GM21515 (cell line): ENCODE data around the gene IL6R.
"Not testable (repeated sequence)": the region's sequence is repeated elsewhere in the genome, so short reads cannot be mapped to it uniquely, and the experiment has no call there.

ENCODE experiments used
- ATAC-seq: cut with Tn5 transposase; IDR thresholded peaks from one replicate; pipeline ENCODE4 v1.9.1; 2021; ENCODE audit not compliant: unreplicated experiment

IL6R gene

GRCh38 chr1:154479764-154480421 lies 74.8 kb downstream of the IL6R start:
- no peak for ATAC-seq

DNA sequence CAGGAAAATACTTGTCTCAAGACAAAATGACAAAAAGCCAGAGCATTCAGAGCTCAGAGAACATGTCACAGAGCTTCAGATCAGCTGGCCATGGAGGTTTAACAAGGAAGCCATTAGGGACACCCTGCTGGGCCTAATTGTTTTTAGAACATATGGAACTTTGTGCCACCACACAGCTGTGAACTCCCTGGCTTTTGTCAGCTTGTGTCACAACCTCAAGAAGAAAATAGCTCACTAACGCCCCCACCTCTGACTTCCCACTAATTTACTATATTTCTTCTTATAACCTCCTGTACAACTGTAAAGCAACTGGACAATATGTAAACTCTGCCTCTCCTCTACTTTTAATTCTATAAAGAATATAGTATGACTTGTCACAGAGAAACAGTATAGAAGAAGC lies 75.9 kb downstream of the IL6R start:
- no peak for ATAC-seq

DNA sequence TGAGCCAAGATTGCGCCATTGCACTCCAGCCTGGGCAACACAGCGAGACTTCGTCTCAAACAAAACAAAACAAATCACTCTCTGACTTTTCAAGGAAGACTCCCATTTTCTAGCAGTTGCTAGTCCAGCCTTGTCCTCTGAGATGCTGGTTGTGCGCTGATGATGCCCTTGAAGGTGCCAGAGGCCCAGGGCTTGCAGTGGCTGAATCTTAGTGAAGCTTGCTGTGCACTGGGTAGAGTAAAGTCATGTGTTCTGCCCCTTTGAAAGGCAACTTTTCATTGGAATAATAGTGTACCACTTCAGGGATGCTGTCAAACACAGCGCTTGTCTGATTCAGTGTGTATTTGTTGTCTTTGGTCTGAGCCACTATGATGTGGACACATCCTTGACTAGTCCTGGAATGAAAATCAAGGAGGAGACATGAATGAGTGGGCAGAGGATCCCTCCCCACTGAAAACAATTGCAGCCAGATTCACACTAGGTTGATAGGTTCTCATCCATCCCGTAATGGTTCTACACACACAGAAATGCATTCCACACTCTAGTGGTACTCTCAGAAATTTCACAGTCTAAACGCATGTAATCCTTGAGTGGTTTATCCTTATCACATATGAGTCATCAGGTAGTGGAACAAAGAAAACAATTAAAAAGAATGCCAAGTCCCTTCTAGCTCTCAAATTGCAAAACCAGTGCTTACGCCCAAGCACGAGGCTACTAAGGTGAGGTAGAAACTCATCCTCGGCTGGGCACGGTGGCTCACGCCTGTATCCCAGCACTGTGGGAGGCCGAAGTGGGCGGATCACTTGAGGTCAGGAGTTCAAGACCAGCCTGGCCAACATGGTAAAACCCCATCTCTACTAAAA lies 79.0 kb downstream of the IL6R start:
- no peak for ATAC-seq

GRCh38 chr1:154485106-154485505 lies 80.0 kb downstream of the IL6R start:
- no peak for ATAC-seq

DNA sequence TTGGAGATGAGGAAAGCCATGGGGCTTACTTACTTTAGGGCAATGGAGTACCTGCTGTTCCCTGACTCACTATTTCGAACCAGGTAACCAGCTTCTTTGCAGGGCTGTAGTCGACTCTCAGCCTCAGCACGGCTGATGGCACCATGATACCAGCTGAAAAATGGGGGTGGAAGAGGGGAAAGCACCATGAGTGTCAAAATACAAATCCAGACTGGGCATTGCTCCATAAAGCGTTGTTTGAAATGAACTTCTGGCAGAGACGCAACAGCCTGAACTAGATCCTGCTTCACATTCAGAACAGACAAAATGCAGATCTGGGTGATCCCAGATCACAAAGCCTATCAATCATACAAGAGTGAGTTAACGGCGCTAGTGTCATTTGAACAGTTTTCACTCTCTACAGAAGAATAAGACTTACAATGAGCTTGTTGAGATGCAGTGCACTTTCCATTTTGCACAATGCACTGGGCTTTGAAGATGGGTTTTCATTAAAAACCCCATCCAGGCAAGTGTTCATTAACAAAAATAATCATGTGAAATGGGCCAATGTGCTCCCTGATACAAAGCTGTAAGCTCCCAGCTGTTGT lies 80.9 kb downstream of the IL6R start:
- ATAC-seq = no peak

GRCh38 chr1:154486756-154487155 lies 81.6 kb downstream of the IL6R start:
- not testable (repeated sequence) for ATAC-seq

DNA sequence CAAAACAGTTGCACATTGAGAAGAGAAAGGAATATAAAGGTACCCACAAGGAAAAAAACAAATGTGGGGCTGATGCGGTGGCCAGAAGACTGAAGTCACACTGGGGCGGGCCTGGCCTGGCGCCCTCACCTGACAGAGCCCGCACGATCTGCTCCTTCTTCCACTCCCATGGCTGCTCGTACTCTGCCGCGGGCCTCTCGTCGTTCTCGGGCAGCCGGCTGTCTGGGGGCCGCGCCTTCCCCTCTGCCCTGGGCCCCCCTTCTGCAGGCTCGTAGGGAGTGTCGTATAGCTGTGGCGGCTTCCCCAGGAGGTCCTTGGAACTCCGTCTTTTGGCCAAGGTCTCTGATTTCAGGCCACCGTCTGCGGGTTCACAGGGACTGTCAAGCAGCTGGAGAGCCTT lies 83.8 kb downstream of the IL6R start:
- ATAC-seq = no peak

DNA sequence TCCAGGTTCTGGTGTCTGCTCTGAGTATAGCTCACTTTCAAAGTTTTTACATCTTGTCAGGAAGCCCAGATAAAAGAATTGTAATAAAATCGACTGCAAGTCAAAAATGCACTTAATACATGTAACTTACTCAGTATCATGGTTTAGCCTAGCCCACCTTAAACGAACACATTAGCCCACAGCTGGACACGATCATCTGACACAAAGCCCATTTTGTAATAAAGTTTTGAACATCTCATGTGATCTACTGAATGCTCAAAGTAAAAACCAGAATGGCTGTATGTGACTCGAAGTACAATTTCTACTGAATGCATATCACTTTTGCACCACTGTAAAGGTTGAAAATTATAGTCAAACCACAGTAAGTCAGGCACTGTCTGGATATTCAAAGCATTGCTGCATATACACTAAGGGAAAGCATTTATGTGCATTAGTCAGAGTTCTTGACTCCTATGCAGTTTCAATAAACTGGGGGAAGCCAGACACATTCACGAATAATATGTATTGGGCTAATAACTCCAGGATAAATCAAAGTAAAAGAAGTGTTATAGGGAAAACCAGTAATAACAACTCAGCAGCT lies 84.6 kb downstream of the IL6R start:
- no peak for ATAC-seq

GRCh38 chr1:154490317-154490716 lies 85.2 kb downstream of the IL6R start:
- no peak for ATAC-seq

GRCh38 chr1:154492115-154492514 lies 87.0 kb downstream of the IL6R start:
- no peak for ATAC-seq

- no peak for ATAC-seq
Observed at GRCh38 chr1:154493276-154493675, 88.1 kb downstream of the IL6R start.

DNA sequence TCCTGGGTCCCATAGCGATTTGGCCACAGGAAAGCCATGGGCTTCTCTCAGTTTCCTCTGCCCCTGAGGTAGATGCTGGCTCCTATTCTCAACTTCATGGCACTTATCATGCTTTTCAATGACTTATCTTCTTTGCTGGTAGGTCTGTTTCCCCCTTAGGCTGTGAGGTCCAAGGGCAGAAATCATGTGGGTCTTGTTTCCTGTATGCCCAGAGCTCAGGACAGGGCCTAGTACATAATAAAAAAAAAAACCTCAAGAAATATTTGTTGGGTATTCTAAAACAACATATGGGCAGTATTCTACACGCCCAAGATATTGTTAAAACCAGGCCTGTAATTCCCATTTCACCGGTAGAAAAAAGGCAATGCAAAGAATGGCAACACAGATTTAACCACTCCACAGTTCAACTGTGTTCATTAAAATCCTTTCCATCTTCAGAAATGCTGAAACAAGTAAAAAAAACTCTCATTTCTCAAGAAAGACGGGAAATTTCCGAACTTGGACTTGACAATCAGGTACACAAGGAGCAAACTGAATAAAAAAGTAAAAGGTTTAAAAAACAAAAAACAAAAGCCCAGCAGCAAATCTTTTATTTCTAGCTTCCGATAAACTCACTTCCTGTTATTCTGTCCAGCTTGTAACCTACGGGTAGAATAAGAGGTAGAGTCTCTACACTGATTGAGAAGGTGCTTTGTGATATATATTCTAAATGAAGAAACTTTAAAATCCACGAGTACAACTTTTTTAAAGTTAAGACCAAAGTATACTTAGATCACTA lies 90.5 kb downstream of the IL6R start:
- ATAC-seq = no peak

GRCh38 chr1:154496383-154496782 lies 91.2 kb downstream of the IL6R start:
- no peak for ATAC-seq

- ATAC-seq = no peak
Observed at GRCh38 chr1:154497026-154497806, 92.1 kb downstream of the IL6R start.

GRCh38 chr1:154499446-154499845 lies 94.3 kb downstream of the IL6R start:
- no peak for ATAC-seq

GRCh38 chr1:154500533-154500932 lies 95.4 kb downstream of the IL6R start:
- no peak for ATAC-seq

- ATAC-seq = no peak
Observed at GRCh38 chr1:154501423-154502065, 96.4 kb downstream of the IL6R start.

DNA sequence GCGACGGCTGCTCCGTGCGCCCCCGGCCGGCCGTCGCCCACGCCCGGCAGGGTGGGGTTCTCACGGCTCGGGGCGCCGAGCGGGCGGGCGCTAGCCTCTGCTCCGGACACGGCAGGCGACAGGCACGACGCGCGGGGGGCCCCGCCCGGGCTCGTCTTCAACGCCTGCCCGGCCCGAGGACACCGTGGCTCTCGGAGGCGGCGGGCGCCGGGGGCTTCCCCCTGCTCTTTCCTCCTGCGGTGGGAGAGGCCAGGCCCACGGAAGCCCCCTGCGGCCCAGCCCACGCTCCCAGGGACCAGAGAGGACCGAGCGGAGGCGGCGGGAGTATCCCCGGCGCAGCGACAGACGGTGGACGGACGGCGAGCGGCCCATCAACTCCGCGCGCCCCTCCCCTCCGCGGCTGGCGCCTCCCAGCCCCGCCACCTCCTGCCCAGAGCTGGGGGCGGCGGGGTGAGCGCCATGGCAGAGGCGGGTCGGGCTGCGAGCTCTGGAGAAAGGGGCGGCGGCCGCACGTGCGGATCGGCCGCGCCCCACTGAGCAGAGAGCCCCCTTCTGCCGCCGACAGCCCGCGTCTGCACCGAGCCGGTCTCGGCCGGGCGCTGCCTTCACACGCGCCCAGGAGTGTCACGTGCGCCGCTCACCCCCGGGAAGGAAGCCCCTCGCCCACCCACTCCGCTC lies 97.1 kb downstream of the IL6R start, which contains the start of the genes SHE and TDRD10:
SHE (minus strand) TSS at position 347 of the 678 bp plus-strand sequence. CDS start 386 bp downstream, outside the sequence.
TDRD10 (plus strand) TSS at position 154 of the 678 bp plus-strand sequence. CDS start 4,685 bp downstream, outside the sequence.
- ATAC-seq = no peak

DNA sequence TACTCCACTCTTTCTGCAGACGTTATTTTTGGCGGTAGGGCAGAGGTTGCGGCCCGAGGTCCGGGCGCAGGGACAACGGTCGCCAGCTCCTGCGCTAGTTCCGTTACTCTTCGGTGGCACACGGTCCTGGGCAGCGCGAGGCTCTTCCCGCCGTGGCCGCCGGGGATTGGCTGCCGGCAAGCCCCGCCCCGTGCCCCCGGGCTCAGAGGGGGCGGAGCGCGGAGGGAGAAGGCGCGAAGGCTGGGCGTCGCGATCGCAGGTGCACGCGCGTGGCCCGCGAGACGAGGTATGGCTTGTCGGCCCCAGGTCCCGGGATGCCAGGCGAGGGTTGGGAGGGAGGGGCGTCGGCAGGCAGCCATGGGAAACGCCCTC lies 97.6 kb downstream of the IL6R start:
- no peak for ATAC-seq
